Activated CD4-positive, alpha-beta T cell treated with anti-CD3 and anti-CD28 coated beads, Interleukin-2, amount 50 U/mL, for 1 hour (primary cell): ENCODE measurements around the gene FREM1.

Experiments
- DNase-seq: peaks from one replicate; pipeline ENCODE4 v3.0.0-alpha.2; 2020

Gene FREM1

DNA sequence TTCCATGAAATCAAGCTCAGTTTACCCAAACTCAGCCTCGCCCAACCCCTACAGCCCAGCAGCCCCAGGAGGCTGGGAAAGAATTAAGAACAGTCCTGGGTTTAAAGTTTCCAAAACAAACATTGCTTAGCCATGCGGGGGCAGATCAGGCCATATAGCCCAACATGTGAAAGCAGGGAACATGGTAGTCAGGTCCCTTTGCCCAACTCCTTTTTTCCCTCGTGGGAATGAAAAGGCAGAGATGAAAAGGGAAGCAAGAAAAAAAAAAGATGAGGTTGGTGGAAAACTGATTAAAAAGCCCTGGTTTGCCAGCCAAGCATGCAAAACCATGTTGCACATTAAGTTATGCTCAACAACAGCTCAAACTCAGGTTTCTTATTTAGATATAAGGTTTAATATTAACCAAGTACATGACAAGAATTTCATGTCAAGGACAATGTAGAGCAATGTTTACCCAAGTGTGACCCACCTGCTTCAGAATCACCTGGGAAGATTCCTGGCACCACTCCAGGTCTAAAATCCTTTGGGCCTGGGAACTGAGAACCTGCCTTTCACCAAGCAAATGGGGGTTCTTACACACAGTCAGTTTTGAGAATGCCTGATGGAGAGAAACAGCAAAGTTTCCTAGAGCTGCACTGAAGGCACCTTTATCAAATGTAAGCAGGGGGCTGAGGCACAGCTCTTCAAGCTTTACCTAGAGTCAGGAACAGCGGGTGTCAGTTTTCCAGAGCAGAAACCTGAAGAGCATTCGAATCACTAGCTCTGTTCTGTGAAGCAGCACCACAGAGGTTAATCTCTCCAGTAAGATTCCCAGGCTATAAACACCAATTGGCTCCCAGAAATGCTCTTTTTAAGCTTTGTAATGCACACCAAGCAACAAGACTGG is 1.7 kb downstream of the FREM1 start:
- DNase-seq, result no peak

DNA sequence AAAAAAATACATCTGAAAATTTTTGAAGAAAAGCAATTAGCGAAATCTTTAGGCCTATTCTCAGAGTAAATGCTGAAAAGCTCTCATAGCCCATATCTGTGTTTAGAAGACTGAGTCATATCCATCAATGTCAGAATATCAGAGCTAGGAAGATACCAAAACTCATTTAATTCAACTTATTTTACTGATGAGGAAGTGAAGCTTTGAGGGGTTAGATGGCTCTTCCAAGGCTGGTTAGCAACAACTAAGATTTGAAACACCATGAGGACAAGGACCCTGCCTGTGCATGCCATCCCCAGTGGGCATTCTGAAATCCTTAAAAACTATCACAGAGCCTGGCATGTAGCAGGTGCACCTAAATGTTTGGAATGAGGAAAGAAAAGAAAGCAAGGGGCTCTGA is 2.5 kb downstream of the FREM1 start:
- DNase-seq, result no peak

GRCh38 chr9:14907360-14907685 is 2.9 kb downstream of the FREM1 start:
- DNase-seq, result no peak

GRCh38 chr9:14906644-14907359 is 3.4 kb downstream of the FREM1 start:
- DNase-seq, result no peak

- no peak for DNase-seq
Observed at GRCh38 chr9:14906000-14906399, 4.2 kb downstream of the FREM1 start.

DNA sequence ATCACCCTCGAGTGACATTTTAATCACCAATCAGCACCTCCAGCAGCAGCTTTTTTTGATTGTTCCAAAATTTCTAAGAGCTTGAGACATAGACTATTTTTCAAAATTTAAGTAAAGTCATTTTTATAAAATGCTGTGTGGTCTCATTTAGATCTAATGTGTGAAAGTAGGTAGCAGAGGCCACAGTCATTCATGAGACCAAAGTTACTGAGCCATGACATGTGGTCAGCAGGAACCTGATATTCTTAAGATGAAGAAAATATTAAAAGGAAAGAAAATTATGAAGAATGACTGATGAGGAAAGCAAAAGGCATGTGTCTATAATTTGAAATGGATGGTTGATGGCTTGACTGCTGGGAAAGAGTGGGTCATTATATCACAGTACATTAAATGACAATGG is 7.2 kb downstream of the FREM1 start:
- no peak for DNase-seq

DNA sequence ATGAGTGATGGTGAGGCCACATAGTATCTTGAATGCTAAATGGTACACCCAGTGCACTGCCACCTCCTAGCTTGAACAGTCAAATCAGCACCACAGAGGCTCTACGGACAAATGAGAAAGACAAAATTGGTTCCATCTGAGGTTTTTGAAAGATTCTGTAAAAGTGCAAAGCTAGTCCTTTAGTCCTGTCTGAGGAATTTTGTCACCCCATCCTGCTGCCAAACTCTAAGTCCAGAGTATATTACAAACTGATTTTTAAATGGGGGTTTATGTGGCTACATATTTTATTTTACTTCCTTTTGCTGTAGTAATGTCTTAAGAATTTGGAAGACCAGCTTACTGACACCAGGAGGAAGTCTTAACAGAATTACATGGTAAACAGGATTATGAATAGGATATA is 7.7 kb downstream of the FREM1 start:
- no peak for DNase-seq

DNA sequence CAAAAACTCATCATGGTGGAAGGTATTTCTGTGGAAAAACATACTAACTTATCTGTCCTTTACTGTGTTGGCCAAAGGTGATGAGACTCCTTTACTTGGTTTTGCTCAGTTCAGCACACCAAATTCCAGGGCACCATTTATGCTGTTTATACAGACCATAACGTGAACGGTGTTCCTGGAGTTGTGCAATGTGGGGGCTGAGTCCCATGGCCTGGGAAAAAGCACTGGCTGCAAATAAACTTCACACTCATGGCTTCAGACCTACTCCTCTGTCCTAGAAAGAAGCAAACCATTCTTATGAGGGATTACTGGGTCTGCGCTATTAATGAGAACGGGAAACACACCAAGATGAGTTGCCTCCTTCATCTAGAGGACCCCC is 10.4 kb downstream of the FREM1 start:
- DNase-seq, result no peak

DNA sequence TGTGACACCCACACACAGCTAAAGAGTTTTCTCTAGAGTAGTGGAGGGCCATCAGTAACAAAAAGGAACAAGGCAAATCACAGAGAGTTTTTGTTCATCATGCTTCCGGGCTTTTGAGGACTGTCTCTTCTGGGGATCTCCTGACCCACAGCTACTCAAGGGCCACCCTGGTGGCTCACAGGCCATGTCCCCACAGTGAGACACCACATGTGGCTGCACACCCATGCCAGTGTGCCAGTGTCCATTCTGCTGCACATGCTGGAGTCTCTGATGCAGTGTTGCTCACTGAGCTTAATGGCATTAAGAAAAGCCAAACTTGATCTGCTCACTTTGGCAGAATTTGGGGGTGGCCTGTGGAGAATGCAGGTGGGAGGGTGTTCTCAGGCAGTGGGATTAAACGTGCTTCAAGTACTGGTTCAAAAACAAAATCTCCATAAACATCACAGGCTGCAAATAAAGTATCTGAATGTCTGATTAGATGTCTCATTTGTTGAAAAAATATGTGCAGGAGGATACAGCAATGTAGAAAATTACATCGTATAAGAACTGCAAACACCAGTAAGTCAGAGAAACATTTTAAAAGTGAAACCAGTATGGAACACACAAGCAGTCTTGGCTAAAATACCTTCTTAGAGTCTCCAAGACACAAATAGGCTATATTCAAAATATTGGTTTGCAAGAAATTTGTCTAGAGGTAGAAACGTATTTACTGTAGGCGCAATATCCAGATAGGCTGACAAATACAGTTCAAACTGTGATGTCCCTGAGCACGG is 11.0 kb downstream of the FREM1 start:
- no peak for DNase-seq

GRCh38 chr9:14895806-14896205 is 14.4 kb downstream of the FREM1 start:
- no peak for DNase-seq

DNA sequence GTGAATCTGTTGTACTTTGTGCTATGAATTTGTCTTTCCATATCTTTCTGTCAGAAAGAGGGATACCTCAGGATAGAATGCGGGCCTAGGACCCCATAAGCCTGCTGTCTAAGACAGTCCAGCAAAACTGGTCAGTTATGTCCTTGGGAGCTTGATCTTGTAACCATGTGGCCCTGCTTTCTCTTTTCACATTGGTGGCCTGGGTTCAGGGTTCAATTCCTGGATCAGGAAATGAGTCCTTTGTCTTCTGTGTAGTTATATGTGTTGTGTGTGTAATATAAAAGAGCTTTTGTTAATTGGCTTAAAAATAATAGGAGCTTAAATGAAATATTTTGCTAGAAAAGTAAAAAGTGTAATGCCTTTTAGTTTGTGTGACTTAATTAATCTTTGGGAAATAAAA is 16.9 kb downstream of the FREM1 start:
- no peak for DNase-seq

DNA sequence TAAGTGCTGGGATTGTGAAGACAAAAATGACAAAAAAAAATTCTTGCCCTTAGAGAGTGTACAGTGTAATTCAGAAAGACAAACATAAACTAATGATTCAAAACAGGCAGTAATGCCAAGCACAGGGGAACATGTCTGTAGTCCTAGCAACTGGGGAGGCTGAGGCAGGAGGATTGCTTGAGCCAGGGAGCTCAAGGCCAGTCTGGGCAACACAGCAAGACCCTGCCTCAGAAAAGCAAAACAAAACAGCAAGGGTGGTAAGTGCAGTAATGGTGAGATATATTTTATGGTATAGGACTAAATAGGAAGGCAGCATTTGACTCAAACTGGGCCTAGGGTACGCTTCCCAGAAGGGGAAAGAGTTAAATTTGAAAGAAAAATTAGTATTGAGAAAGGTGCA is 18.9 kb downstream of the FREM1 start:
- no peak for DNase-seq

GRCh38 chr9:14889451-14889850 is 20.8 kb downstream of the FREM1 start:
- DNase-seq, result no peak

GRCh38 chr9:14888875-14889274 is 21.4 kb downstream of the FREM1 start:
- no peak for DNase-seq

DNA sequence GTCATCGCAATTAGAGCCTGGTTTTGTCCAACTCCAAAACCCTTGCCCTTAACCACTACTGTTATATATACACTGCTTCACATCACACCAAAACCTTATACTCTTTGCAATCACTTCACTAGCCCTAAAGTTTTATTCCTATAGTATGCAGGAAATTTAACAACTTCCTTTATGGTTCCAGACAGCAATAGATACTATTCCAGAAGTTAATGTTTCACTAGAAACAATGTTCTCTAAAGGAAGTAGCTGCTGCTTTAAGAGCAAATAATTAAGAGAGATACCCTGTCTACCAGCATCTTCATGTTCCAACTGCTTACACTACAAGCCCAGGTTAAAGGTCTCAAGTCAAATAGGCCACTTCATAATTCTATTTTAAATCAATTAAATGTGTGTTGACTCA is 22.0 kb downstream of the FREM1 start:
- DNase-seq, result no peak

DNA sequence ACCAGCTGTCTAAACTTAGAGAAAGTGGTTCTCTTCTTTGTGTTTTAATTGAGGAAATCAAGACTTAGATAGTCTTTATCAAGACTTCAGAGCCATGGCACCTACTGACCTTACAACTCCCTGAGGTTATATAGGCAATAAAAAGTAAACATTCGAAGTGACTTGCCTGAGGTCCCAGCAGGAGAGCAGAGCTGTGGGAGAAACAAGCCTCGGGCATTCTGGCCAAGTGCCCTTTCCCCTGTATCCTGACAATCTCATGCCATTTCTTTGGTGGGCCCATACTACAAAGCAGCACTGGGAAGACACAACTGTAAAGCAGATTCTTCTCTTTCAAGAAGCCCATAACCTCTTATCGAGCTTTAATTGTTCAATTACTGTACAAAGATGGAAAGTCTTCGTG is 23.1 kb downstream of the FREM1 start:
- no peak for DNase-seq

- no peak for DNase-seq
Observed at GRCh38 chr9:14883310-14883944, 26.8 kb downstream of the FREM1 start.

GRCh38 chr9:14882090-14882489 is 28.1 kb downstream of the FREM1 start:
- DNase-seq, result no peak

GRCh38 chr9:14881006-14881405 is 29.2 kb downstream of the FREM1 start:
- no peak for DNase-seq

GRCh38 chr9:14870090-14870489 is 40.1 kb downstream of the FREM1 start:
- no peak for DNase-seq

- DNase-seq, result no peak
Observed at GRCh38 chr9:14869671-14870070, 40.6 kb downstream of the FREM1 start.

- DNase-seq, result no peak
Observed at GRCh38 chr9:14868772-14869583, 41.2 kb downstream of the FREM1 start.

- DNase-seq, result no peak
Observed at GRCh38 chr9:14868418-14868771, 41.8 kb downstream of the FREM1 start.
